HG03565 (cell line): Measurements from ENCODE around the gene IFITM1.
"Not testable (repeated sequence)": the region's sequence is repeated elsewhere in the genome, so short reads cannot be mapped to it uniquely, and the experiment has no call there.

Experiments used
- ATAC-seq: cut with Tn5 transposase; IDR thresholded peaks from one replicate; pipeline ENCODE4 v1.9.1; 2021; ENCODE audit warnings: mild to moderate bottlenecking, moderate library complexity; ENCODE audit not compliant: unreplicated experiment

Gene IFITM1

GRCh38 chr11:293852-294661 lies 19.8 kb upstream of the IFITM1 start:
- ATAC-seq = no peak

GRCh38 chr11:294780-295179 lies 19.1 kb upstream of the IFITM1 start:
- no peak for ATAC-seq

- no peak for ATAC-seq
Observed at GRCh38 chr11:295351-296170, 18.3 kb upstream of the IFITM1 start.

- no peak for ATAC-seq
Observed at GRCh38 chr11:296171-297050, 17.4 kb upstream of the IFITM1 start.

GRCh38 chr11:297051-297585 lies 16.7 kb upstream of the IFITM1 start:
- ATAC-seq = no peak

GRCh38 chr11:297586-298405 lies 16.0 kb upstream of the IFITM1 start:
- ATAC-seq = no peak

GRCh38 chr11:298406-299065 lies 15.3 kb upstream of the IFITM1 start:
- ATAC-seq = no peak

GRCh38 chr11:299081-299891 lies 14.6 kb upstream of the IFITM1 start, which contains the start of gene IFITM5:
IFITM5 (minus strand) TSS chr11:299526; CDS start chr11:299490, 36 bp downstream.
- no peak for ATAC-seq

- ATAC-seq = no peak
Observed at GRCh38 chr11:299951-300735, 13.7 kb upstream of the IFITM1 start.

GRCh38 chr11:303363-303762 lies 10.5 kb upstream of the IFITM1 start:
- no peak for ATAC-seq

GRCh38 chr11:304061-304506 lies 9.8 kb upstream of the IFITM1 start:
- ATAC-seq = no peak

- no peak for ATAC-seq
Observed at GRCh38 chr11:304915-305843, 8.7 kb upstream of the IFITM1 start.

- ATAC-seq = no peak
Observed at GRCh38 chr11:305844-306211, 8.0 kb upstream of the IFITM1 start.

- no peak for ATAC-seq
Observed at GRCh38 chr11:306645-307371, 7.0 kb upstream of the IFITM1 start.

- not testable (repeated sequence) for ATAC-seq
Observed at GRCh38 chr11:307766-308708, 5.8 kb upstream of the IFITM1 start, which contains the start of gene IFITM2. IFITM2 (plus strand) TSS chr11:307816; CDS start chr11:308193, 377 bp downstream.
